ENCODE results near the gene FNDC10. TPM values are rescaled to one million over a fixed set of nuclear protein-coding genes. Genes with fewer than 3 reads are reported as not detected.

Gene FNDC10
- total and polyA plus RNA-seq, 8 donors: 0.28 to 2.4 (median 1.1) TPM

- ATAC-seq (no peak), DNase-seq (no peak), FAIRE-seq (no peak)
- TF ChIP-seq, protein P1, sequence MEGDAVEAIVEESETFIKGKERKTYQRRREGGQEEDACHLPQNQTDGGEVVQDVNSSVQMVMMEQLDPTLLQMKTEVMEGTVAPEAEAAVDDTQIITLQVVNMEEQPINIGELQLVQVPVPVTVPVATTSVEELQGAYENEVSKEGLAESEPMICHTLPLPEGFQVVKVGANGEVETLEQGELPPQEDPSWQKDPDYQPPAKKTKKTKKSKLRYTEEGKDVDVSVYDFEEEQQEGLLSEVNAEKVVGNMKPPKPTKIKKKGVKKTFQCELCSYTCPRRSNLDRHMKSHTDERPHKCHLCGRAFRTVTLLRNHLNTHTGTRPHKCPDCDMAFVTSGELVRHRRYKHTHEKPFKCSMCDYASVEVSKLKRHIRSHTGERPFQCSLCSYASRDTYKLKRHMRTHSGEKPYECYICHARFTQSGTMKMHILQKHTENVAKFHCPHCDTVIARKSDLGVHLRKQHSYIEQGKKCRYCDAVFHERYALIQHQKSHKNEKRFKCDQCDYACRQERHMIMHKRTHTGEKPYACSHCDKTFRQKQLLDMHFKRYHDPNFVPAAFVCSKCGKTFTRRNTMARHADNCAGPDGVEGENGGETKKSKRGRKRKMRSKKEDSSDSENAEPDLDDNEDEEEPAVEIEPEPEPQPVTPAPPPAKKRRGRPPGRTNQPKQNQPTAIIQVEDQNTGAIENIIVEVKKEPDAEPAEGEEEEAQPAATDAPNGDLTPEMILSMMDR (IDR thresholded peaks at IDR 0.05): no peak
- Histone ChIP-seq H3K27me3 (no peaks in the 10 kb centered on the region), H3K4me3 (no peak overlapping the region), H3K4me1 (peaks cover 0 to 8% (median 0%) of the 10 kb centered on the region in 3 donors), H3K27ac (no peak overlapping the region), H3K36me3 (peaks cover 0 to 20% (median 10%) of the 10 kb centered on the region in 3 donors), H3K9me3 (no peaks in the 10 kb centered on the region)
- intact Hi-C loops (cut with DNase I): no loop called here
- 88 to 92% methylated on average over 31 of the region's 31 CpGs for WGBS, 2 donors
Measured at GRCh38 chr1:1567152-1567875, 32.6 kb downstream of the FNDC10 start.

GRCh38 chr1:1565340-1565739, 34.6 kb downstream of the FNDC10 start:
- WGBS, 2 donors: 92 to 93% methylated on average over 10 of the region's 10 CpGs
- no peak for ATAC-seq
- Histone ChIP-seq H3K4me1 (peaks cover 0 to 7% (median 0%) of the 10 kb centered on the region in 3 donors), H3K4me3 (no peak overlapping the region), H3K9me3 (no peaks in the 10 kb centered on the region), H3K27me3 (no peaks in the 10 kb centered on the region), H3K27ac (no peak overlapping the region), H3K36me3 (peaks cover 0 to 20% (median 14%) of the 10 kb centered on the region in 3 donors)
- TF ChIP-seq, protein P1 (IDR thresholded peaks at IDR 0.05): no peak
- DNase-seq: no peak
- FAIRE-seq: no peak
- intact Hi-C loops (cut with DNase I): no loop called here

DNA sequence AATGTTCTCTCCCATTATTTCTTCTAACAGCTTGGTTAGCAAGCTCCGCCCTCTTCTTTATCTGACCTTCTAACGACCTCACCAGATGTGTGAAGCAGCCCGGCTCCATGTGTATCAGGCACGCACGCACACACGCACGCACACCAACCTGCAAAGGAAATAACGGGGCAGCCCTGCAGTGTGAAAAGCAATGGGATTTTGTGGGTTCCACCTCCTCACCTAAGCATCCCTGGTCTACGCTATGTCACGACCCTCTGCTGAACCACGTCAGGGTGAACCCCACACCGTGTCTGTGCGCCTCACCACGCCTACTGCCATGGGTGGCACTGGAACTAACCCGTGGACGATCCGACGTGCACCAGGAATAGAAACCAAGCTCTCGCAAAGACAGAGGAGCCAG, 35.7 kb downstream of the FNDC10 start:
- Histone ChIP-seq H3K4me3 (no peak overlapping the region), H3K9me3 (no peaks in the 10 kb centered on the region), H3K36me3 (peaks cover 0 to 20% (median 14%) of the 10 kb centered on the region in 3 donors), H3K27me3 (no peaks in the 10 kb centered on the region), H3K4me1 (no peaks in the 10 kb centered on the region), H3K27ac (no peak overlapping the region)
- intact Hi-C loops (cut with DNase I): no loop called here
- TF ChIP-seq, protein P1 (IDR thresholded peaks at IDR 0.05): no peak
- DNase-seq (no peak), ATAC-seq (no peak), FAIRE-seq (no peak)
- WGBS, 2 donors: 81 to 86% methylated on average over 19 of the region's 19 CpGs

DNA sequence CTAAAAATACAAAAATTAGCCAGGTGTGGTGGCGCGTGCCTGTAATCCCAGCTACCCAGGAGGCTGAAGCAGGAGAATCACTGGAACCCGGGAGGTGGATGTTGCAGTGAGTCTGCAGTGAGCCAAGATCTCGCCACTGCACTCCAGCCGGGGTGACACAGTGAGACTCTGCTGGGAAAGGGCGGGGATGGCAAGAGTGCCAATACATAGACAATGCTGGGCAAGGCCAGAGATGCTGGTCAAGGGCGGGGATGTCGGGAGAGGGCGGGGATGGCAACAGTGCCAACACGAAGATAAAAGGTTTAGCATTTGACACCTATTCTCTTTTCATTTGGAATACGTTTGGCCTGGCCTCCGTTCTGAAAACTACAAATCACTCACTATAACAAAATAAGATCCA, 36.2 kb downstream of the FNDC10 start:
- no peaks in the 10 kb centered on the region for H3K9me3 ChIP-seq
- ATAC-seq: no peak
- no peak for FAIRE-seq
- TF ChIP-seq, protein P1 (IDR thresholded peaks at IDR 0.05): no peak
- no peak overlapping the region for H3K4me3 ChIP-seq
- intact Hi-C loops (cut with DNase I): no loop called here
- no peaks in the 10 kb centered on the region for H3K4me1 ChIP-seq
- H3K27me3 ChIP-seq: no peaks in the 10 kb centered on the region
- H3K36me3 ChIP-seq: peaks cover 0 to 20% (median 14%) of the 10 kb centered on the region in 3 donors
- no peak for DNase-seq
- WGBS, 2 donors: 93 to 95% methylated on average over 12 of the region's 12 CpGs
- no peak overlapping the region for H3K27ac ChIP-seq

DNA sequence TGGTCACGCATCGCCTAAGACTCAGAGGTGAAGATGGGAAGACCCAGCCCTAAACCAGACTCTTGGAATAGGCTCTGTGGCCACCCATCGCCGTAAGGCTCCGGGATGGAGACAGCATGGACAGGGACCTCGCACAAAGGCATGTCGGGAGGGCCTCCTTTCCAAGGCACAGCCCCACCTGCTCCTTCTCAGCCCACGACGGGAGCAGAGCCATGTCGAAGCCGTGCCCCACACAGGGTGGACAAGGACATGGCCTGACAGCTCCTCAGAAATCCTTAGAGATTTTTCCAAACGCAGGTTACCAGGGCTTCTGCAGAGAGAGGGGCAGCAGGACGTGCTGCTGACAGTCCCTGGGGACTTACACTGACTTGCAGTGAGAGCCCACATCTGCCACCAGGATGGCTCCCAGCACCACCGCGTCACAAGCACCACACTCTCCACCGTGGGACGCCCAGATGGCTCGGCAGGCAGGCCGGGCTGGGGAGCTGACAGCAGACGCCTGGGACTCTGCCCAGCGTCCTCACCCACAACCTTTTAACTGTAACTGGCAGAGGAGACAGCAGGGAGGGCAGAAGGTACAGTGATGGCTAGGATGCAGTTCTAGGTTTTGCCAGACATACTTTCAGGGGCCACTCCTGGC, 37.3 kb downstream of the FNDC10 start:
- 90% methylated on average over 21 of the region's 21 CpGs for WGBS, 2 donors
- Histone ChIP-seq H3K9me3 (no peaks in the 10 kb centered on the region), H3K27ac (no peak overlapping the region), H3K36me3 (peaks cover 0 to 20% (median 14%) of the 10 kb centered on the region in 3 donors), H3K4me1 (no peaks in the 10 kb centered on the region), H3K27me3 (no peaks in the 10 kb centered on the region), H3K4me3 (no peak overlapping the region)
- TF ChIP-seq, protein P1 (IDR thresholded peaks at IDR 0.05): no peak
- FAIRE-seq (no peak), DNase-seq (no peak), ATAC-seq (peak in 1 of 4 donors; percentile 6)
- intact Hi-C loops (cut with DNase I): no loop called here

All from pancreas (tissue), 10 donors.